Endothelial cell of umbilical vein (primary cell): ENCODE data around the gene METTL24. TPM values are rescaled to one million over a fixed set of nuclear protein-coding genes. Genes with fewer than 3 reads are reported as not detected.
"Not testable (repeated sequence)": the region's sequence is repeated elsewhere in the genome, so short reads cannot be mapped to it uniquely, and the experiment has no call there.

Experiments
- BruUV-seq: library from RNA; stranded (reverse); fragments of 400-500 nt; replicated peaks from 2 replicates; lab custom pipeline; 2021; lab: Mats Ljungman, UMichigan
- CTCF ChIA-PET: fragments of 300-600, 350-600 bp; sonication (Branson Sonifier 250); formaldehyde crosslinking; loops from one replicate; lab custom pipeline; 2021; ENCODE audit warnings: antibody characterized with exemption, inconsistent platforms; lab: Charles Lee
- POLR2A ChIA-PET: fragments of 300-600, 350-600 bp; sonication (Branson Sonifier 250); formaldehyde crosslinking; loops from one replicate; lab custom pipeline; 2021; ENCODE audit warnings: antibody characterized with exemption, inconsistent platforms; lab: Charles Lee
- DNase-seq: peaks from one replicate; pipeline ENCODE4 v3.0.0-alpha.2; 2011; ENCODE audit warnings: low read depth, low spot score
- FAIRE-seq: peaks from 2 replicates; lab custom pipeline; 2011; peaks lifted over from hg19 to GRCh38; lab: Jason Lieb, UNC
- H2AFZ ChIP-seq: 2 replicates; pipeline ENCODE4 v1.6.0; 2012; ENCODE audit warnings: low read depth, low read length, control low read depth, inconsistent platforms
- H3K27ac ChIP-seq: 2 replicates; pipeline ENCODE4 v1.5.1; 2011; ENCODE audit warnings: low read depth, mild to moderate bottlenecking, control low read depth, low read length, moderate library complexity; ENCODE audit not compliant: insufficient read depth
- H3K27me3 ChIP-seq, 2 experiments: 2 replicates each; pipeline versions ENCODE4 v1.6.0 to v1.6.1; 2011; ENCODE audit warnings: low read length in 2 of 2, mixed read lengths in 1 of 2; ENCODE audit not compliant: control insufficient read depth in 2 of 2, insufficient read depth in 2 of 2
- H3K36me3 ChIP-seq, 2 experiments: 2 replicates in 1 of 2; 3 replicates in 1 of 2; pipeline ENCODE4 v1.5.1; 2011; ENCODE audit warnings: low read length in 2 of 2, mild to moderate bottlenecking in 1 of 2, moderate library complexity in 1 of 2; ENCODE audit not compliant: control insufficient read depth in 2 of 2, insufficient read depth in 2 of 2; ENCODE audit errors: extremely low read depth in 1 of 2
- H3K4me1 ChIP-seq: 3 replicates; pipeline ENCODE4 v1.5.1; 2011; ENCODE audit warnings: mild to moderate bottlenecking, low read length; ENCODE audit not compliant: control insufficient read depth, insufficient read depth; ENCODE audit errors: extremely low read depth
- H3K4me2 ChIP-seq: 2 replicates; pipeline ENCODE4 v1.6.1; 2011; ENCODE audit warnings: low read length, control low read depth, mixed read lengths; ENCODE audit not compliant: insufficient read depth
- H3K4me3 ChIP-seq, 3 experiments: fragments of 200-600 bp in 1 of 3; sonication (generic), shearing (Covaris generic) in 1 of 3; replicated peaks in 1 of 3; 2 replicates each; pipeline ENCODE4 v1.5.1; 2011 to 2016; ENCODE audit warnings: control low read depth in 3 of 3, low read length in 3 of 3, mild to moderate bottlenecking in 2 of 3, inconsistent platforms in 1 of 3, low read depth in 1 of 3, moderate library complexity in 1 of 3; ENCODE audit not compliant: insufficient read depth in 1 of 3
- H3K79me2 ChIP-seq: 2 replicates; pipeline ENCODE4 v1.6.0; 2012; ENCODE audit warnings: low read length, inconsistent platforms; ENCODE audit not compliant: control insufficient read depth, insufficient read depth
- H3K9ac ChIP-seq: replicated peaks from 2 replicates; pipeline ENCODE3; 2011; ENCODE audit warnings: low read length, control low read depth; ENCODE audit not compliant: insufficient read depth; ENCODE audit errors: extremely low read depth
- H3K9me1 ChIP-seq: replicated peaks from 3 replicates; pipeline ENCODE4 v1.6.0; 2011; ENCODE audit warnings: mild to moderate bottlenecking, low read length; ENCODE audit not compliant: control insufficient read depth, insufficient read depth; ENCODE audit errors: extremely low read depth
- H3K9me3 ChIP-seq: replicated peaks from 2 replicates; pipeline ENCODE4 v1.5.1; 2012; ENCODE audit warnings: low read length, inconsistent platforms; ENCODE audit not compliant: control insufficient read depth, insufficient read depth
- H4K20me1 ChIP-seq: replicated peaks from 2 replicates; pipeline ENCODE3; 2011; ENCODE audit warnings: mild to moderate bottlenecking, low read length; ENCODE audit not compliant: control insufficient read depth, insufficient read depth; ENCODE audit errors: extremely low read depth
- MAX ChIP-seq: IDR thresholded peaks from 2 replicates; pipeline ENCODE4 v1.6.1; 2011; ENCODE audit not compliant: insufficient read depth, insufficient read length
- POLR2AphosphoS5 ChIP-seq: IDR thresholded peaks from 2 replicates; pipeline ENCODE4 v1.6.1; 2012; ENCODE audit warnings: low read depth, mild to moderate bottlenecking, control low read depth, low read length, moderate library complexity; ENCODE audit not compliant: insufficient read depth
- dilution Hi-C: fragments of 300-500 bp; cut with MboI; formaldehyde crosslinking; loops from one replicate; pipeline ENCODE4 v1.15.0; 2019; ENCODE audit warnings: low sequenced_read_pairs; ENCODE audit not compliant: extremely low pct_ligation_motif_present
- intact Hi-C: fragments of 100-400 bp; cut with micrococcal nuclease; formaldehyde crosslinking; loops from one replicate; pipeline ENCODE4 v1.10.0; 2022
- polyA plus RNA-seq, 4 experiments: library from polyadenylated mRNA; depleted of rRNA in 3 of 4; stranded (reverse) in 3 of 4; unstranded in 1 of 4; fragments of >200 nt; gene quantifications; 2 replicates each; pipeline versions ENCODE4 v1.2.1 to v1.2.3, GENCODE V29; 2011 to 2012; ENCODE audit warnings: missing spikeins in 1 of 4
- total RNA-seq: library from RNA; stranded (reverse); gene quantifications from 2 replicates; pipeline ENCODE4 v1.2.3, GENCODE V29; 2021

Gene METTL24
- total and polyA plus RNA-seq, 2 donors (not counting 3 experiments of a cell fraction or from before 2014, with no cell fraction given) = not detected

- no peak for FAIRE-seq
- H3K4me1 ChIP-seq = no peaks in the 10 kb centered on the region
- no peak overlapping the region for H3K9ac ChIP-seq
- H2AFZ ChIP-seq = no peak overlapping the region
- DNase-seq = no peak
- H3K9me1 ChIP-seq = no peaks in the 10 kb centered on the region
- H3K4me2 ChIP-seq = no peak overlapping the region
- dilution Hi-C loops (no loop called here), intact Hi-C loops (no loop called here)
- TF ChIP-seq MAX (no peak), POLR2AphosphoS5 (no peak)
- no peaks in the 10 kb centered on the region for H4K20me1 ChIP-seq
- H3K9me3 ChIP-seq = no peaks in the 10 kb centered on the region
- no peaks in the 10 kb centered on the region for H3K36me3 ChIP-seq
- no peak overlapping the region for H3K27ac ChIP-seq
- BruUV-seq = no TSS peak
- POLR2A ChIA-PET = no interaction called here
- no peaks in the 10 kb centered on the region for H3K79me2 ChIP-seq
- CTCF ChIA-PET = interaction anchor here (1.0 kb wide), 1 partner anchor 10 kb away, joined by 3 read pairs; no protein-coding TSS in a partner anchor
- H3K27me3 ChIP-seq = peaks cover 9 to 21% of the 10 kb centered on the region in 2 experiments
- H3K4me3 ChIP-seq = no peak overlapping the region
These were observed 6.6 kb downstream of the METTL24 start for GRCh38 chr6:110351546-110351945.

GRCh38 chr6:110350593-110350992, 7.6 kb downstream of the METTL24 start:
- POLR2A ChIA-PET, FAIRE-seq, H3K9ac ChIP-seq, H2AFZ ChIP-seq, H3K36me3 ChIP-seq, dilution Hi-C loops, intact Hi-C loops, H3K4me2 ChIP-seq, H3K79me2 ChIP-seq, H3K27ac ChIP-seq, DNase-seq, H3K4me1 ChIP-seq, CTCF ChIA-PET, H3K9me3 ChIP-seq, BruUV-seq, H3K4me3 ChIP-seq, H3K9me1 ChIP-seq, H4K20me1 ChIP-seq: not testable (repeated sequence)
- peaks cover 6 to 15% of the 10 kb centered on the region in 2 experiments for H3K27me3 ChIP-seq
